Fibroblast of the aortic adventitia (primary cell): ENCODE measurements around the gene GFRA1. TPM values are rescaled to one million over a fixed set of nuclear protein-coding genes. Genes with fewer than 3 reads are reported as not detected.

Experiments
- DNase-seq: peaks from one replicate; pipeline ENCODE4 v3.0.0-alpha.2; 2010; ENCODE audit warnings: low read depth
- H3K4me3 ChIP-seq: 2 replicates; pipeline ENCODE4 v1.5.1; 2011; ENCODE audit warnings: low read depth, mild to moderate bottlenecking, control low read depth, low read length, moderate library complexity
- CTCF ChIP-seq: IDR thresholded peaks from 2 replicates; pipeline ENCODE4 v1.5.1; 2011; ENCODE audit warnings: mild to moderate bottlenecking, low read length, control low read depth, inconsistent platforms; ENCODE audit not compliant: insufficient read depth
- total RNA-seq: library from RNA; depleted of rRNA; stranded (reverse); fragments of >200 nt; gene quantifications from 2 replicates; pipeline ENCODE4 v1.2.3, GENCODE V29; 2012; ENCODE audit warnings: low replicate concordance

Gene GFRA1
- total RNA-seq, 1 donor, result 0.18 TPM

DNA sequence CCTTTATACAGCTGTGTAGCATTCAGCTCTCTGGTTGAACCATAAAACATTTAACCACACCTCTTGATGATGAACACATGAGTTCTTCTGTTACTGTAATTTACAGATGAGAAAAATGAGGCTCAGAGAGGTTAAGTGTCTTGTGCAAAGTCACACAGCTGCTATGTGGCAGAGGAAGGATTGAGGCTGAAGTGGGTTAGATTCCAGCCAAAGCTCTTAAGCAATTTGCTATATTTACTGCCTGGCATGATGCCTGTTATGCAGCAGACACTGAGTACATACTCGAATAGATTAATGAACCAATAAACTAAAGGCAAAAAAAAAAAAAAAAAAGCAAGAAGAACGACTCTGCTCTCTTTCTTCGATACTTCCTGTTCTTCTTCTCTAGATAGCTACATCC lies 35.7 kb downstream of the GFRA1 start:
- no peak for DNase-seq
- H3K4me3 ChIP-seq, result no peak overlapping the region
- no peak for TF ChIP-seq CTCF

DNA sequence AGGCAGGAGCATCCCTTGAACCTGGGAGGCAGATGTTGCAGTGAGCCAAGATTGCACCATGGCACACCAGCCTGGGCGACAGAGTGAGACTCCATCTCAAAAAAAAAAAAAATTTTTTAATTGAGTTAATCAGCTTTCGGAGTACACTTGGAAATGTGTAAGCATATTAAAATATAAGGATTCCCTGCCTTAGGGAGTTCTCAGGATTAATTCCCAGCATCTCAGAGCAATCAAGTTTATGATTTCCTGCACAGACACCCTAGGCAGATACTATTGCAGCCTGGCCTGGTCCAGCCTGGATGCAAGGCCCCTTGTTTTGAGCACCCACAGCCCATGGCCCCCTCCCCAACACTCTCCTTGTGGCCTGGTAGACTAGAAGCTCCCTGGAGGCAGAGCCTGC lies 39.8 kb downstream of the GFRA1 start:
- TF ChIP-seq CTCF, result no peak
- no peak overlapping the region for H3K4me3 ChIP-seq

DNA sequence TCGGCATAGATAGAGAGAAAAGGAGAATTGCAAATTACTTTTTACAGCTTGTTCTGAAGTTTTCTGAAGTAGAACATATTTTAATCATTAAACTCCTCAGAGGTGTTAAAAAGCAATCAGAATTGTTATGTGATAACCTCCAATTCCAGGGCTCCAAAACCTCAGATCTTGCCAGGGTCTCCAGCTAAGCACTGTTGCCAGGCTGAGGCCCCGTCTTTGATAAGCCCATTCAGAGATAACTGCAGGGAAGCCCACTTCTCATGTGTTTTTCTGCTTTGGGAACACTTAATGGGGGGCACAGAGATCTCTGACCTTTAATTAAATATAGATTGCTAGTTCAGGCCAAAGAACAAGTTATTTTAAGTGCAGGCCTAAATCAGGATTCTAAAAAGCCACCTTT lies 40.4 kb downstream of the GFRA1 start:
- no peak for DNase-seq
- TF ChIP-seq CTCF, result no peak
- no peak overlapping the region for H3K4me3 ChIP-seq

More for the DNA sequence above, 39.8 kb downstream of the GFRA1 start:
- no peak for DNase-seq

DNA sequence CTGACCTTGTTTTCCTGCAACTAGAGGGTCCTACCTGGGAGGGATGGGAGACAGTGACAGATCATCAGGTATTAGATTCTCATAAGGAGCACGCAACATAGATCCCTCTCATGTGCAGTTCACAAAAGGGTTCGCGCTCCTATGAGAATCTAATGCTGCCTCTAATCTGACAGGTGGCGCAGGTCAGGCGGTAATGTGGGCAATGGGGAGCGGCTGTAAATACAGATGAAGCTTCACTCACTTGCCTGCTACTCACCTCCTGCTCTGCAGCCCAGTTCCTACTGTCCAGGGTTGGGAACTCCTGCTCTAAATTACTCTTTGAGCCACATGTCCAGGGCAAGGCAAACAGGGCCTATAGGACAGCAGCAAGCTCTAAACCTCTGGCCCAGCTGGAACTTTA lies 46.2 kb downstream of the GFRA1 start:
- no peak for TF ChIP-seq CTCF

DNA sequence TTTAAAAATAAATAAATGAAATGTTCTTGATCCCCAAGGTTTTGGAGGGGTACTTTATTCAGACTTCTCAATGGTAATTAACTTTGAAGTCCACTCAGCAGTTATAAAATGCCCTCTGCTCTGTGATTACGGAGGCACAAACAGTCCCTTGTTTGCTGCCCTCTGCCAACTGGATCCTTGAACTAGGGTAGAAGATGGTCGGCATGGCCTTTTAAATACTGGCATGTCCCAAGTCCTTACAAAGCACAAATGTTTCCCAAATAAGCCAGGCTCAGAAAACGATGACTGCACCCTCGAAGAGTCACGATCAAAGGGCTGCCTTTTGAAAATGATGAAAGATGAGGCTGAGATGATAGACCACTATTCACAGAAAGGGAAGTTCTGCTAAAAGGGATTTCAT lies 47.0 kb downstream of the GFRA1 start:
- DNase-seq, result no peak
- no peak for TF ChIP-seq CTCF
- no peak overlapping the region for H3K4me3 ChIP-seq

More for the DNA sequence above, 46.2 kb downstream of the GFRA1 start:
- no peak overlapping the region for H3K4me3 ChIP-seq
- DNase-seq, result no peak

DNA sequence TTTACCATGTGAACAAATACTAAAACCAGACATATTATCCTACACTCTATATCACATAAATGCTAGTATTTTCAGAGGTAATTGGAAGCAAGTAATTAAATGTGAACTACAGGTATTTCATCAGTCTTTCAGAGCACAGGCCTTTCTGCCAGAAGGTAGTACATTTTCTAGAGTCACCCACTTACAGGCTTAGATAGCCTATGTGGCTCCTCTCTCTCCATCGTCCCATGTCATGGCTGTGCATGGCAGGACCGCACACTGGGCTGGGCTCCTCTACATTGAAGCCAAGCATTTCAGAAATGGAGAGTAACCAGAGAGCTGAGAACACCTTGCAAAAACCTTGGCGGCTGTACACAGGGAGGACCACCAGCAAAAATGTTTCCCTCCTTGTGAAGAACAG lies 49.7 kb downstream of the GFRA1 start:
- H3K4me3 ChIP-seq, result no peak overlapping the region
- no peak for TF ChIP-seq CTCF
- no peak for DNase-seq

DNA sequence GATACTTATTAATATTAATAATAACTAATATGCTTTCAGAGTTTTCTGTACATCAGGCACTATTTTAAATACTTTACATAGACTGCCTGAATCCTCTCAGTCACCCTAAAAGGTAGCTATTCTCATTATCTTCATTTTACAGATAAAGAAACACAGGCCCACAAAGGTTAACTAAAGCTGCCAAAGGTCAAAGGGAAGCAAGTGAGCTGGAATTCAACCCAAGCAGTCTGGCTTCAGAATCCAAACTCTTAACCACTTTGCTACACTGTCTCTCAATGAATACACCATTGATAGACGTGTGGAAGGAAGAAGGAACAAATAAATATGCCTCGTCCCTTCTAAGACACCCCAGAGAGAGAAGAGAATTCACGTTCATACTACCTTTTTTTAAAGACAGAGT lies 52.0 kb downstream of the GFRA1 start:
- DNase-seq, result no peak
- no peak overlapping the region for H3K4me3 ChIP-seq
- no peak for TF ChIP-seq CTCF
